SK-N-SH treated with all-trans-retinoic acid at 6 μM for 48 hours (cell line): ENCODE data around the gene RNF208.

Experiments used
- CREB5 ChIP-seq: fragments of 250-450 bp; sonication (Bioruptor Pico); IDR thresholded peaks from 2 replicates; pipeline ENCODE4 v1.5.1; 2020; ENCODE audit warnings: low read depth, mild to moderate bottlenecking, moderate library complexity
- ZFP3 ChIP-seq: fragments of 250-450 bp; sonication (Bioruptor Pico); IDR thresholded peaks from 2 replicates; pipeline ENCODE4 v1.5.0; 2020; ENCODE audit warnings: mild to moderate bottlenecking, moderate library complexity
- ZNF70 ChIP-seq: fragments of 450-650 bp; formaldehyde crosslinking; IDR thresholded peaks from 2 replicates; pipeline ENCODE4 v1.5.0; 2020; ENCODE audit warnings: mild to moderate bottlenecking, moderate library complexity

GRCh38 chr9:137186385-137186784 lies 35.7 kb downstream of the RNF208 start:
- TF ChIP-seq ZFP3 (CRISPR knock-in tag) (no peak), ZNF70 (CRISPR knock-in tag) (no peak), CREB5 (no peak)
